Central memory CD8-positive, alpha-beta T cell (primary cell): Measurements from ENCODE around the gene PCDHGB4.
"Not testable (repeated sequence)": the region's sequence is repeated elsewhere in the genome, so short reads cannot be mapped to it uniquely, and the experiment has no call there.

Source experiments
- ATAC-seq: fragments of 150-1000 bp; cut with Tn5 transposase; replicated peaks from 2 replicates; pipeline ENCODE4 v1.10.0; 2022; ENCODE audit warnings: mild to moderate bottlenecking, moderate FRiP score, moderate number of reproducible peaks; ENCODE audit not compliant: poor library complexity, severe bottlenecking; ENCODE audit errors: extremely low read depth
- DNase-seq, 2 donors: peaks; one replicate each; pipeline ENCODE4 v3.0.0; 2021; ENCODE audit warnings: low spot score in 2 of 2
- H3K27ac Mint-ChIP-seq: one replicate; pipeline ENCODE4 v1.8.0; 2022; ENCODE audit warnings: low read depth, mild to moderate bottlenecking, moderate library complexity, mixed read lengths
- H3K27me3 Mint-ChIP-seq: one replicate; pipeline ENCODE4 v1.8.0; 2022; ENCODE audit warnings: mixed read lengths
- H3K36me3 Mint-ChIP-seq: one replicate; pipeline ENCODE4 v1.8.0; 2022; ENCODE audit warnings: mild to moderate bottlenecking, moderate library complexity, mixed read lengths; ENCODE audit not compliant: insufficient read depth
- H3K4me1 Mint-ChIP-seq: one replicate; pipeline ENCODE4 v1.8.0; 2022; ENCODE audit warnings: mixed read lengths
- H3K4me3 Mint-ChIP-seq: one replicate; pipeline ENCODE4 v1.8.0; 2022; ENCODE audit warnings: mild to moderate bottlenecking, moderate library complexity, mixed read lengths
- H3K9me3 Mint-ChIP-seq: one replicate; pipeline ENCODE4 v1.8.0; 2022; ENCODE audit warnings: mixed read lengths

PCDHGB4 gene

DNA sequence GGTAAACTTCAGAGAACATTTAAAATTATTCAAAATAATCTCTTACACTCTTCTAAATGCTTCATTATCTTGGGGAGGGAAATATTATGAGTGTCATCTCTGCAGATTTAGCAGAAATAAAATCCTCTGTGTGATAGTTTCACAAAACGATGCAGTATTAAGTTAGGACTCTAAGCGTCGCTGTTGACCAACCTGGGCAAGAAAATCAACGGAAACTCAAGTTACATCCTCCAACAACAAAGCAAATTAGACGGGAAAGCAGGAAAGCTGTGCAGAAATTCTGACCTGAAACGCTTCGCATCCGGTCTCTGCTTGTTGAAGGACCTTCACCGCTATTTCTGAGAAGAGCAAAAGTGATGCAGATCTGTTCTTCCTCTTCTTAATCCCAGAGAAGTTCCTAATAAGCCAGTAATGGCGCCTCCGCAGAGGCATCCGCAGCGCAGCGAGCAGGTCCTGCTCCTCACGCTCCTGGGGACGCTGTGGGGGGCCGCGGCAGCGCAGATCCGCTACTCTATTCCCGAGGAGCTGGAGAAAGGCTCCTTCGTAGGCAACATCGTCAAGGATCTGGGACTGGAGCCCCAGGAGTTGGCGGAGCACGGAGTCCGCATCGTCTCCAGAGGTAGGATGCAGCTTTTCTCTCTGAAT is 13.7 kb upstream of the PCDHGB4 start, which contains the start of gene PCDHGA6:
TSS of gene PCDHGA6 (plus strand) at position 219 of the 645 bp plus-strand sequence. CDS start at position 412, 193 bp downstream.
- H3K9me3 Mint-ChIP-seq: peaks cover 9% of the 10 kb centered on the region
- ATAC-seq (no peak), DNase-seq (no peak)
- H3K36me3 Mint-ChIP-seq: peaks cover 2% of the 10 kb centered on the region
- no peak within 1 kb of the TSS for H3K4me3 Mint-ChIP-seq
- H3K27ac Mint-ChIP-seq: no peak within 1 kb of the TSS
- peaks cover 8% of the 10 kb centered on the region for H3K4me1 Mint-ChIP-seq
- peaks cover 35% of the 10 kb centered on the region for H3K27me3 Mint-ChIP-seq

DNA sequence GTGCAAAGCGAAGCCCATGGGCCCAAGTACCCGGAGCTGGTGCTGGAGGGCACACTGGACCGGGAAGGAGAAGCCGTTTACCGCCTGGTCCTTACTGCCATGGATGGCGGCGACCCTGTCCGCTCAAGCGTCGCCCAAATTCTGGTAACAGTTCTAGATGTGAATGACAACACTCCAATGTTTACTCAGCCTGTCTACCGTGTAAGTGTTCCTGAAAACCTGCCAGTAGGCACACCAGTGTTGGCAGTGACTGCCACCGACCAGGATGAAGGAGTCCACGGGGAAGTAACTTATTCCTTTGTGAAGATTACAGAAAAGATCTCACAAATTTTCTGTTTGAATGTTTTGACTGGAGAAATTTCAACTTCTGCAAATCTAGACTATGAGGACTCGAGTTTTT is 12.9 kb upstream of the PCDHGB4 start:
- Mint-ChIP-seq H3K9me3 (peaks cover 10% of the 10 kb centered on the region), H3K4me3 (no peak overlapping the region), H3K27me3 (peaks cover 31% of the 10 kb centered on the region), H3K36me3 (peaks cover 2% of the 10 kb centered on the region), H3K4me1 (peaks cover 8% of the 10 kb centered on the region), H3K27ac (no peak overlapping the region)
- DNase-seq (no peak), ATAC-seq (no peak)

DNA sequence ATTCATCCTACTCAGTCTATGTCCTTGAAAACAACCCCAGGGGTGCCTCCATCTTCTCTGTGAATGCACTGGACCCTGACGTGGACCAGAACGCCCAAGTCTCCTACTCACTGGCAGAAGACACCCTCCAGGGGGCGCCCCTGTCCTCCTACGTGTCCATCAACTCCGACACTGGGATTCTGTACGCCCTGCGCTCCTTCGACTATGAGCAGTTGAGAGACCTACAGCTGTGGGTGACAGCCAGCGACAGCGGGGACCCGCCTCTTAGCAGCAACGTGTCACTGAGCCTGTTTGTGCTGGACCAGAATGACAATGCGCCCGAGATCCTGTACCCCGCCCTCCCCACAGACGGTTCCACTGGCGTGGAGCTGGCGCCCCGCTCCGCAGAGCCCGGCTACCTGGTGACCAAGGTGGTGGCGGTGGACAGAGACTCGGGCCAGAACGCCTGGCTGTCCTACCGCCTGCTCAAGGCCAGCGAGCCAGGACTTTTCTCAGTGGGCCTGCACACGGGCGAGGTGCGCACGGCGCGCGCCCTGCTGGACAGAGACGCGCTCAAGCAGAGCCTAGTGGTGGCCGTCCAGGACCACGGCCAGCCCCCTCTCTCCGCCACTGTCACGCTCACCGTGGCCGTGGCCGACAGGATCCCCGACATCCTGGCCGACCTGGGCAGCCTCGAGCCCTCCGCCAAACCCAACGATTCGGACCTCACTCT is 11.9 kb upstream of the PCDHGB4 start:
- H3K27me3 Mint-ChIP-seq: peaks cover 21% of the 10 kb centered on the region
- not testable (repeated sequence) for DNase-seq, H3K27ac Mint-ChIP-seq, H3K4me1 Mint-ChIP-seq, H3K4me3 Mint-ChIP-seq, H3K36me3 Mint-ChIP-seq, ATAC-seq, H3K9me3 Mint-ChIP-seq

DNA sequence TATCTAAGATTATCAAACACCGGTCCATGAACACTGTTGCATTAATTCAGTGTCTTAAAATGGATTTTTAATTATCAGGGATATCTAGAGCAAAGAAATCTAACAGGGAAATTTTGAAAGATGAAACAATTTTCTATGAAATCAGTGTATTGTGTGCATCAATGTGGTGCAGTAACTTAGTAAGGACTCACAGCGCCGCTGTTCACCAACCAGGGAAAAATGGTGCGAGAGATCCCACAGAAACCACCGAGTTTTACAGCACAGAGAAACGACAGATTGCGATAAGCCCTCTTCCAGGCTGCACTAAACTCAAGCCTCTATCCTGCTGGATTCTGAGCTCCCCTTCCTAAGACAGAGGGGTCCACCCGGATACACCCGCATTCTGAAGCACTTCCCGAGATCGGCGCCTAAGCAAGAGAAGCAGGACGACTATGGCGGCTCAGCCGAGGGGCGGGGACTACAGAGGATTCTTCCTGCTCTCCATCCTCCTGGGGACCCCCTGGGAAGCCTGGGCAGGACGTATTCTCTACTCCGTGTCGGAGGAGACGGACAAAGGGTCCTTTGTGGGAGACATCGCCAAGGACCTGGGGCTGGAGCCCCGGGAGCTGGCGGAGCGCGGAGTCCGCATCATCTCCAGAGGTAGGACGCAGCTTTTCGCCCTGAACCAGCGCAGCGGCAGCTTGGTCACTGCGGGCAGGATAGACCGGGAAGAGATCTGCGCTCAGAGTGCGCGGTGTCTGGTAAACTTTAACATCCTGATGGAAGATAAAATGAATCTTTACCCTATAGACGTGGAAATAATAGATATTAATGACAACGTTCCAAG is 4.8 kb upstream of the PCDHGB4 start, which contains the start of gene PCDHGA7:
TSS of gene PCDHGA7 (plus strand) at position 274 of the 826 bp plus-strand sequence. CDS start at position 432, 158 bp downstream.
- no peak for ATAC-seq

DNA sequence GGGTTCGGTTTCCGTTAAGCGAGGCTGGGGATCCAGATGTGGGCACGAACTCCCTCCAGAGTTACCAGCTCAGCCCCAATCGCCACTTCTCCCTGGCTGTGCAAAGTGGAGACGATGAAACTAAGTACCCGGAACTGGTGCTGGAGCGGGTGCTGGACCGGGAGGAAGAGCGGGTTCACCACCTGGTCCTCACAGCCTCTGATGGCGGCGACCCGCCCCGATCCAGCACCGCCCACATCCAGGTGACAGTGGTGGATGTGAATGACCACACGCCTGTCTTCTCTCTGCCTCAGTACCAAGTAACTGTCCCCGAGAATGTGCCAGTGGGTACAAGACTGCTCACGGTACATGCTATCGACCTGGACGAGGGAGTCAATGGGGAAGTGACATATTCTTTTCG is 4.2 kb upstream of the PCDHGB4 start:
- Mint-ChIP-seq H3K36me3 (peaks cover 3% of the 10 kb centered on the region), H3K27ac (no peak overlapping the region), H3K27me3 (peaks cover 52% of the 10 kb centered on the region), H3K4me3 (peak overlapping the region; percentile 52), H3K9me3 (peaks cover 14% of the 10 kb centered on the region), H3K4me1 (no peaks in the 10 kb centered on the region)
- no peak for DNase-seq
- no peak for ATAC-seq

More for the DNA sequence above, 4.8 kb upstream of the PCDHGB4 start, which contains the start of gene PCDHGA7:
- H3K4me3 Mint-ChIP-seq: peak within 1 kb of the TSS; percentile 52
- peaks cover 13% of the 10 kb centered on the region for H3K9me3 Mint-ChIP-seq
- H3K4me1 Mint-ChIP-seq: no peaks in the 10 kb centered on the region
- H3K27ac Mint-ChIP-seq: no peak within 1 kb of the TSS
- DNase-seq: no peak
- H3K27me3 Mint-ChIP-seq: peaks cover 49% of the 10 kb centered on the region
- peaks cover 3% of the 10 kb centered on the region for H3K36me3 Mint-ChIP-seq

DNA sequence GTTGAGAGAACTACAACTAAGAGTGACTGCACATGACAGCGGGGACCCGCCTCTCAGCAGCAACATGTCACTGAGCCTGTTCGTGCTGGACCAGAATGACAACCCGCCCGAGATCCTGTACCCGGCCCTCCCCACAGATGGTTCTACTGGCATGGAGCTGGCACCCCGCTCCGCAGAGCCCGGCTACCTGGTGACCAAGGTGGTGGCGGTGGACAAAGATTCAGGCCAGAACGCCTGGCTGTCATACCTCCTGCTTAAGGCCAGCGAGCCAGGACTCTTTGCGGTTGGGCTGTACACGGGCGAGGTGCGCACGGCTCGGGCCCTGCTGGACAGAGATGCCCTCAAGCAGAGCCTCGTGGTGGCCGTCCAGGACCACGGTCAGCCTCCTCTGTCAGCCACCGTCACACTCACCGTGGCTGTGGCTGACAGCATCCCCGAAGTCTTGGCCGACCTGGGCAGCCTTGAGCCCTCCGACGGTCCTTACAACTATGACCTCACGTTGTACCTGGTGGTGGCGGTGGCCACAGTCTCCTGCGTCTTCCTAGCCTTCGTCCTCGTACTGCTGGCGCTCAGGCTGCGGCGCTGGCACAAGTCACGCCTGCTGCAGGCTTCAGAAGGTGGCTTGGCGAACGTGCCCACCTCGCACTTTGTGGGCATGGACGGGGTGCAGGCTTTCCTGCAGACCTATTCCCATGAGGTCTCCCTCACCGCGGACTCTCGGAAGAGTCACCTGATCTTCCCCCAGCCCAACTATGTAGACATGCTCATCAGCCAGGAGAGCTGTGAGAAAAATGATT is 2.8 kb upstream of the PCDHGB4 start:
- ATAC-seq: no peak
- H3K36me3 Mint-ChIP-seq: peaks cover 3% of the 10 kb centered on the region
- H3K4me3 Mint-ChIP-seq: no peak overlapping the region
- peaks cover 14% of the 10 kb centered on the region for H3K9me3 Mint-ChIP-seq
- no peak for DNase-seq
- peaks cover 62% of the 10 kb centered on the region for H3K27me3 Mint-ChIP-seq
- no peak overlapping the region for H3K27ac Mint-ChIP-seq
- H3K4me1 Mint-ChIP-seq: no peaks in the 10 kb centered on the region

DNA sequence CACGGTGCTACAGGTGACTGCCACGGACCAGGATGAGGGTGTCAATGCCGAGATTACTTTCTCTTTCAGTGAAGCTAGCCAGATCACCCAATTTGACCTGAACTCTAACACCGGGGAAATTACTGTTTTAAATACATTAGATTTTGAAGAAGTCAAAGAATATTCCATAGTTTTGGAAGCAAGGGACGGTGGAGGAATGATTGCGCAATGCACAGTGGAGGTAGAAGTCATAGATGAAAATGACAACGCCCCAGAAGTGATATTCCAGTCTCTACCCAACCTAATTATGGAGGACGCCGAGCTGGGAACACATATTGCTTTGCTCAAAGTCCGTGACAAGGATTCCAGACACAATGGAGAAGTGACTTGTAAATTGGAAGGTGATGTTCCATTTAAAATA is 1.2 kb downstream of the PCDHGB4 start:
- H3K36me3 Mint-ChIP-seq: peaks cover 2% of the 10 kb centered on the region
- no peak for ATAC-seq
- peaks cover 73% of the 10 kb centered on the region for H3K27me3 Mint-ChIP-seq

DNA sequence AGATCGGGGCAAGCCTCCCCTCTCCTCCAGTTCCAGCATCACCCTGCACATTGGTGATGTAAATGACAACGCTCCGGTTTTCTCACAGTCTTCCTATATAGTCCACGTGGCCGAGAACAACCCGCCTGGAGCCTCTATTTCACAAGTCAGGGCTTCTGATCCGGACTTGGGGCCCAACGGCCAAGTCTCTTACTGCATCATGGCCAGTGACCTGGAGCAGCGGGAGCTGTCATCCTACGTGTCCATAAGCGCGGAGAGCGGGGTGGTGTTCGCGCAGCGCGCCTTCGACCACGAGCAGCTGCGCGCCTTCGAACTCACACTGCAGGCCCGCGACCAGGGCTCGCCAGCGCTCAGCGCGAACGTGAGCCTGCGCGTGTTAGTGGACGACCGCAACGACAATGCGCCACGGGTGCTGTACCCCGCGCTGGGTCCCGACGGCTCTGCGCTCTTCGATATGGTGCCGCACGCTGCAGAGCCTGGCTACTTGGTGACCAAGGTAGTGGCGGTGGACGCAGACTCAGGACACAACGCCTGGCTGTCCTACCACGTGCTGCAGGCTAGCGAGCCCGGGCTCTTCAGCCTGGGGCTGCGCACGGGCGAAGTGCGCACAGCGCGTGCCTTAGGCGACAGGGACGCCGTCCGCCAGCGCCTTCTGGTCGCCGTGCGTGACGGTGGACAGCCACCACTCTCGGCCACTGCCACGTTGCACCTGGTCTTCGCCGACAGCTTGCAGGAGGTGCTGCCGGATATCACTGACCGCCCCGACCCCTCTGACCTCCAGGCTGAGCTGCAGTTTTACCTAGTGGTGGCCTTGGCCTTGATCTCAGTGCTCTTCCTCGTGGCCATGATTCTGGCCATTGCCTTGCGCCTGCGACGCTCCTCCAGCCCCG is 1.9 kb downstream of the PCDHGB4 start:
- Mint-ChIP-seq H3K27ac (no peak overlapping the region), H3K4me1 (no peaks in the 10 kb centered on the region), H3K27me3 (peaks cover 66% of the 10 kb centered on the region), H3K4me3 (no peak overlapping the region), H3K36me3 (peaks cover 2% of the 10 kb centered on the region), H3K9me3 (peaks cover 25% of the 10 kb centered on the region)
- ATAC-seq: no peak
- no peak for DNase-seq

More for the DNA sequence above, 1.2 kb downstream of the PCDHGB4 start:
- Mint-ChIP-seq H3K27ac (no peak overlapping the region), H3K9me3 (peaks cover 25% of the 10 kb centered on the region), H3K4me3 (no peak overlapping the region), H3K4me1 (no peaks in the 10 kb centered on the region)
- DNase-seq: no peak

DNA sequence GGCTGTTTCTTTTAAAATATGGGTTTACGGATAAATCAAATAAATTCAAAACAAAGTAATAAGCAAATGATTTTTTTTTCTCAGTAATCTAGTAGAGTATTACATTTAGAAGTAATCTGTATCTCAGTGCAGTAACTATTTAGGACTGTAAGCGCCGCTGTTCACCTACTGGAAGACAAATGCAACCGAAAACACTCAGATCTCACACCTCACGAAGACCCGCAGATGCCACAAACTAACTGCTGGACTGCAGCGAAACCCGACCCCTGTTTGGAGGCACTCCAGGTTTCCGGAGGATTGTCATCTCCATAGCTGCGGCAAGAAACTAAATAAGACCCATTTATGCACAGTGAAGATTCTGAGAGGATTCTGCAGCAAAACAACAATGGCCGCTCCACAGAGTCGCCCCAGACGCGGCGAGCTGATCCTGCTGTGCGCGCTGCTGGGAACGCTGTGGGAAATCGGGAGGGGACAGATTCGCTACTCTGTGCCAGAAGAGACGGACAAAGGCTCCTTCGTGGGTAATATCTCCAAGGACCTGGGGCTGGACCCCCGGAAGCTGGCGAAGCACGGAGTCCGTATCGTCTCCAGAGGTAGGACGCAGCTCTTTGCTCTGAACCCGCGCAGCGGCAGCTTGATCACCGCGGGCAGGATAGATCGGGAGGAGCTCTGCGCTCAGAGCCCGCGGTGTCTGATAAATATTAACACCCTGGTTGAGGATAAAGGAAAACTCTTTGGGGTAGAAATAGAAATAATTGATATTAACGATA is 5.1 kb downstream of the PCDHGB4 start, which contains the start of gene PCDHGA8:
TSS of gene PCDHGA8 (plus strand) at position 205 of the 770 bp plus-strand sequence. CDS start at position 386, 181 bp downstream.
- Mint-ChIP-seq H3K9me3 (peaks cover 15% of the 10 kb centered on the region), H3K36me3 (peaks cover 2% of the 10 kb centered on the region), H3K4me1 (no peaks in the 10 kb centered on the region), H3K27me3 (peaks cover 69% of the 10 kb centered on the region), H3K4me3 (no peak within 1 kb of the TSS), H3K27ac (no peak within 1 kb of the TSS)
- DNase-seq (no peak), ATAC-seq (no peak)

DNA sequence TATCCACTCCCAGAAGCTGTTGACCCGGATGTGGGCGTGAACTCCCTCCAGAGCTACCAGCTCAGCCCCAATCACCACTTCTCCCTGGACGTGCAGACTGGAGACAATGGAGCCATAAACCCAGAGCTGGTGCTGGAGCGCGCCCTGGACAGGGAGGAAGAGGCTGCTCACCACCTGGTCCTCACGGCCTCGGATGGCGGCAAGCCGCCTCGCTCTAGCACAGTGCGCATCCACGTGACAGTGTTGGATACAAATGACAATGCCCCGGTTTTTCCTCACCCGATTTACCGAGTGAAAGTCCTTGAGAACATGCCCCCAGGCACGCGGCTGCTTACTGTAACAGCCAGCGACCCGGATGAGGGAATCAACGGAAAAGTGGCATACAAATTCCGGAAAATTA is 5.8 kb downstream of the PCDHGB4 start:
- Mint-ChIP-seq H3K4me1 (no peaks in the 10 kb centered on the region), H3K4me3 (no peak overlapping the region), H3K36me3 (peaks cover 2% of the 10 kb centered on the region), H3K27me3 (peaks cover 67% of the 10 kb centered on the region), H3K27ac (no peak overlapping the region), H3K9me3 (peaks cover 15% of the 10 kb centered on the region)
- DNase-seq (no peak), ATAC-seq (no peak)
